H1 (cell line): Measurements from ENCODE around the gene FRMD4A. TPM values are rescaled to one million over a fixed set of nuclear protein-coding genes. Genes with fewer than 3 reads are reported as not detected.

ENCODE experiments used
- CTCF ChIA-PET: fragments of 300-600 bp; sonication (Branson Sonifier 250); formaldehyde crosslinking; loops from one replicate; lab custom pipeline; 2021; ENCODE audit not compliant: partially characterized antibody; lab: Charles Lee
- POLR2A ChIA-PET: fragments of 300-600 bp; sonication (Branson Sonifier 250); formaldehyde crosslinking; loops from one replicate; lab custom pipeline; 2021; ENCODE audit warnings: inconsistent platforms; ENCODE audit not compliant: partially characterized antibody; lab: Charles Lee
- DNase-seq, 2 experiments: peaks; one replicate each; pipeline versions ENCODE4 v3.0.0 to v3.0.0-alpha.2; 2010 to 2022; ENCODE audit warnings: low spot score in 2 of 2, low read depth in 1 of 2, mixed read lengths in 1 of 2
- FAIRE-seq: peaks from 2 replicates; lab custom pipeline; 2011; peaks lifted over from hg19 to GRCh38; lab: Jason Lieb, UNC
- H2AFZ ChIP-seq: 2 replicates; pipeline ENCODE4 v1.8.1; 2012; ENCODE audit warnings: low read length, inconsistent platforms
- H2AK5ac ChIP-seq: 2 replicates; pipeline ENCODE4 v1.6.1; 2013; ENCODE audit warnings: low read depth, low read length
- H2BK120ac ChIP-seq: replicated peaks from 2 replicates; pipeline ENCODE3; 2013; ENCODE audit warnings: low read depth, low read length, inconsistent platforms
- H2BK12ac ChIP-seq: 2 replicates; pipeline ENCODE4 v1.6.1; 2013; ENCODE audit warnings: low read depth, low read length
- H2BK15ac ChIP-seq: 2 replicates; pipeline ENCODE4 v1.6.1; 2013; ENCODE audit warnings: low read length
- H2BK20ac ChIP-seq: 2 replicates; pipeline ENCODE4 v1.6.1; 2013; ENCODE audit warnings: low read length
- H2BK5ac ChIP-seq: 2 replicates; pipeline ENCODE4 v1.6.1; 2013; ENCODE audit warnings: low read depth, low read length
- H3K14ac ChIP-seq: 2 replicates; pipeline ENCODE4 v1.6.1; 2013; ENCODE audit warnings: inconsistent platforms; ENCODE audit not compliant: insufficient read length
- H3K18ac ChIP-seq: 2 replicates; pipeline ENCODE4 v1.6.1; 2013; ENCODE audit warnings: low read length; ENCODE audit errors: extremely low read depth
- H3K23ac ChIP-seq: 2 replicates; pipeline ENCODE4 v1.6.1; 2013; ENCODE audit warnings: inconsistent platforms; ENCODE audit not compliant: insufficient read length
- H3K23me2 ChIP-seq: 2 replicates; pipeline ENCODE4 v1.6.1; 2013; ENCODE audit warnings: low read depth, low read length
- H3K27ac ChIP-seq: 2 replicates; pipeline ENCODE4 v1.6.1; 2011; ENCODE audit warnings: low read depth, low read length, inconsistent platforms
- H3K27me3 ChIP-seq, 4 experiments: replicated peaks in 1 of 4; 1 replicate in 1 of 4; 2 replicates in 3 of 4; pipeline versions ENCODE4 v1.6.1 to v1.8.1; 2011 to 2013; ENCODE audit warnings: low read length in 3 of 4, mild to moderate bottlenecking in 3 of 4, inconsistent platforms in 2 of 4, mixed read lengths in 2 of 4, moderate library complexity in 1 of 4; ENCODE audit not compliant: control insufficient read depth in 3 of 4, insufficient read depth in 3 of 4; ENCODE audit errors: extremely low read depth in 1 of 4
- H3K36me3 ChIP-seq, 4 experiments: 2 replicates each; pipeline versions ENCODE4 v1.6.1 to v1.8.1; 2011 to 2013; ENCODE audit warnings: mild to moderate bottlenecking in 4 of 4, low read length in 3 of 4, moderate library complexity in 2 of 4, control low read depth in 1 of 4, inconsistent platforms in 1 of 4; ENCODE audit not compliant: insufficient read depth in 4 of 4, control insufficient read depth in 2 of 4
- H3K4ac ChIP-seq: replicated peaks from 2 replicates; pipeline ENCODE3; 2013; ENCODE audit warnings: low read length, low read depth, mixed read lengths, inconsistent platforms; ENCODE audit not compliant: insufficient read length
- H3K4me1 ChIP-seq, 4 experiments: replicated peaks in 1 of 4; 1 replicate in 1 of 4; 2 replicates in 3 of 4; pipeline versions ENCODE4 v1.6.1 to v1.8.1; 2011 to 2013; ENCODE audit warnings: low read length in 3 of 4, inconsistent platforms in 2 of 4, mixed read lengths in 1 of 4; ENCODE audit not compliant: insufficient read depth in 4 of 4, control insufficient read depth in 3 of 4
- H3K4me2 ChIP-seq, 2 experiments: 2 replicates each; pipeline versions ENCODE4 v1.6.1 to v1.8.1; 2011 to 2013; ENCODE audit warnings: low read depth in 2 of 2, low read length in 2 of 2, control low read depth in 1 of 2, inconsistent platforms in 1 of 2, mild to moderate bottlenecking in 1 of 2; ENCODE audit not compliant: insufficient read depth in 1 of 2
- H3K4me3 ChIP-seq, 4 experiments: fragments of 200-600, 300-600 bp in 1 of 4; sonication (generic), shearing (Covaris generic), sonication (Bioruptor Twin) in 1 of 4; 2 replicates each; pipeline versions ENCODE4 v1.5.1 to v1.8.1; 2011 to 2016; ENCODE audit warnings: low read length in 4 of 4, low read depth in 3 of 4, control low read depth in 2 of 4, inconsistent platforms in 2 of 4, mild to moderate bottlenecking in 2 of 4, mixed read lengths in 1 of 4, moderate library complexity in 1 of 4; ENCODE audit not compliant: insufficient read depth in 2 of 4; ENCODE audit errors: extremely low read depth in 1 of 4
- H3K56ac ChIP-seq: replicated peaks from 2 replicates; pipeline ENCODE3; 2013; ENCODE audit warnings: low read depth, mild to moderate bottlenecking, mixed read lengths, low read length, inconsistent platforms; ENCODE audit not compliant: insufficient read length
- H3K79me1 ChIP-seq: 2 replicates; pipeline ENCODE4 v1.6.1; 2013; ENCODE audit warnings: low read depth, low read length, control low read depth
- H3K79me2 ChIP-seq, 2 experiments: 2 replicates each; pipeline versions ENCODE4 v1.6.1 to v1.8.1; 2012 to 2013; ENCODE audit warnings: low read length in 2 of 2, mild to moderate bottlenecking in 2 of 2, inconsistent platforms in 1 of 2; ENCODE audit not compliant: insufficient read depth in 2 of 2, control insufficient read depth in 1 of 2
- H3K9ac ChIP-seq, 4 experiments: replicated peaks in 1 of 4; 1 replicate in 1 of 4; 2 replicates in 3 of 4; pipeline versions ENCODE4 v1.6.1 to v1.8.1; 2011 to 2013; ENCODE audit warnings: low read depth in 3 of 4, low read length in 3 of 4, control low read depth in 2 of 4, mild to moderate bottlenecking in 2 of 4, moderate library complexity in 2 of 4, inconsistent platforms in 1 of 4; ENCODE audit errors: extremely low read depth in 1 of 4
- H3K9me3 ChIP-seq, 2 experiments: 2 replicates each; pipeline versions ENCODE4 v1.6.1 to v1.8.1; 2012 to 2013; ENCODE audit warnings: mild to moderate bottlenecking in 2 of 2, moderate library complexity in 2 of 2, control low read depth in 1 of 2, inconsistent platforms in 1 of 2, low read depth in 1 of 2, low read length in 1 of 2, mixed read lengths in 1 of 2; ENCODE audit not compliant: insufficient read depth in 2 of 2
- H4K20me1 ChIP-seq, 2 experiments: replicated peaks in 1 of 2; 2 replicates each; pipeline versions ENCODE3 to v1.8.1; 2011 to 2013; ENCODE audit warnings: inconsistent platforms in 2 of 2, low read length in 2 of 2, mild to moderate bottlenecking in 1 of 2; ENCODE audit not compliant: insufficient read depth in 2 of 2, control insufficient read depth in 1 of 2
- H4K5ac ChIP-seq: 2 replicates; pipeline ENCODE4 v1.6.1; 2013; ENCODE audit warnings: low read length, low read depth, mixed read lengths, inconsistent platforms; ENCODE audit not compliant: insufficient read length
- H4K8ac ChIP-seq: 2 replicates; pipeline ENCODE4 v1.8.0; 2013; ENCODE audit warnings: mild to moderate bottlenecking, moderate library complexity, low read length, inconsistent platforms; ENCODE audit not compliant: insufficient read depth; ENCODE audit errors: extremely low read depth
- H4K91ac ChIP-seq: replicated peaks from 2 replicates; pipeline ENCODE3; 2013; ENCODE audit warnings: low read length, mixed read lengths, inconsistent platforms; ENCODE audit not compliant: insufficient read length
- ATF3 ChIP-seq: IDR thresholded peaks from 2 replicates; pipeline ENCODE4 v1.6.1; 2011; ENCODE audit warnings: low read depth, mild to moderate bottlenecking, low read length; ENCODE audit not compliant: insufficient read depth
- CHD1 ChIP-seq: IDR thresholded peaks from 2 replicates; pipeline ENCODE4 v1.6.1; 2012; ENCODE audit warnings: low read depth, low read length, improper control_type of control experiment
- CREB1 ChIP-seq: IDR thresholded peaks from 2 replicates; pipeline ENCODE4 v1.6.1; 2012; ENCODE audit warnings: inconsistent platforms
- TBP ChIP-seq: IDR thresholded peaks from 2 replicates; pipeline ENCODE4 v1.6.1; 2011; ENCODE audit warnings: low read depth, low read length, improper control_type of control experiment
- WGBS, 2 experiments: shearing (Covaris generic) in 1 of 2; methylation state at CpG; one replicate each; pipeline versions ENCODE4 v1.1.6 to v1.1.7; 2013 to 2015; ENCODE audit warnings: low lambda C conversion rate in 2 of 2, mixed read lengths in 2 of 2, inconsistent platforms in 1 of 2, low coverage in 1 of 2, missing lambda C conversion rate in 1 of 2; ENCODE audit not compliant: insufficient replicate concordance in 2 of 2, insufficient coverage in 1 of 2, insufficient read length in 1 of 2; ENCODE audit errors: extremely low coverage in 1 of 2, missing lambda C conversion rate in 1 of 2; 5-methylcytosine and 5-hydroxymethylcytosine counted together
- polyA plus RNA-seq, 7 experiments: library from polyadenylated mRNA; depleted of rRNA in 3 of 7; stranded (reverse) in 5 of 7; unstranded in 2 of 7; fragments of >200 nt in 5 of 7; fragments of 200-250 nt in 2 of 7; gene quantifications; 1 replicate in 5 of 7; 2 replicates in 1 of 7; 4 replicates in 1 of 7; pipeline versions ENCODE4 v1.2.1 to v1.2.3, GENCODE V29; 2011 to 2013; ENCODE audit warnings: missing spikeins in 2 of 7, mixed read lengths in 2 of 7
- total RNA-seq: library from RNA; stranded (reverse); fragmentation: NEBNext Ultra II Directional; extraction: Animal tissue kit (Norgen Biotek cat#: 25700); gene quantifications from 2 replicates; pipeline ENCODE4 v1.2.1, GENCODE V29; 2021

The FRMD4A gene
- total and polyA plus RNA-seq, 2 of the 8 experiments (the other 6 are each of a cell fraction or from before 2014, with no cell fraction given): 38.6 to 39.6 TPM

GRCh38 chr10:13709931-13710650 lies 620.6 kb downstream of the FRMD4A start:
- Histone ChIP-seq H2BK120ac (no peak overlapping the region), H3K56ac (no peak overlapping the region), H3K79me2 (peaks cover 0 to 5% of the 10 kb centered on the region in 2 experiments; a peak in 1 of 4 replicates), H3K79me1 (no peaks in the 10 kb centered on the region), H3K18ac (no peak overlapping the region), H3K4me3 (no peak overlapping the region), H4K91ac (no peak overlapping the region), H3K23ac (no peak overlapping the region), H3K27ac (no peak overlapping the region), H3K36me3 (no peaks in the 10 kb centered on the region), H2BK5ac (no peak overlapping the region), H2BK15ac (no peak overlapping the region), H3K9me3 (no peaks in the 10 kb centered on the region), H3K4me2 (no peak overlapping the region), H2AK5ac (no peak overlapping the region), H3K4ac (no peak overlapping the region), H2AFZ (no peak overlapping the region)
- FAIRE-seq: no peak
- 82% methylated on average over 11 of the region's 12 CpGs; no CpG with 5 or more reads in 1 of the 2 experiments for WGBS, 2 experiments
- CTCF ChIA-PET: interaction anchor here (0.6 kb wide), 1 partner anchor 128 kb away, joined by 3 read pairs; no protein-coding TSS in a partner anchor
- POLR2A ChIA-PET: no interaction called here
- TF ChIP-seq CHD1 (no peak), ATF3 (no peak), TBP (no peak), CREB1 (no peak)
- TF ChIP-seq, all 59 proteins: peak for 0
- no peaks in the 10 kb centered on the region for H3K27me3 ChIP-seq
- peaks cover 7% of the 10 kb centered on the region for H3K23me2 ChIP-seq
- no peak overlapping the region for H4K8ac ChIP-seq
- no peak overlapping the region for H2BK12ac ChIP-seq
- DNase-seq: no peak
- no peak overlapping the region for H3K9ac ChIP-seq
- H3K14ac ChIP-seq: no peak overlapping the region
- H2BK20ac ChIP-seq: peak overlapping the region; percentile 50; the same call in 1 of the 2 replicates
- H3K4me1 ChIP-seq: peaks cover 15 to 37% (median 20%) of the 10 kb centered on the region in 4 experiments
- H4K5ac ChIP-seq: no peak overlapping the region
- H4K20me1 ChIP-seq: no peaks in the 10 kb centered on the region
